H1 (cell line): Measurements from ENCODE around the gene NR2F1. TPM values are rescaled to one million over a fixed set of nuclear protein-coding genes. Genes with fewer than 3 reads are reported as not detected.
A peak's percentile ranks its signal among the peaks of the same experiment; 100 is the strongest.

ENCODE experiments used
- CTCF ChIA-PET: fragments of 300-600 bp; sonication (Branson Sonifier 250); formaldehyde crosslinking; loops from one replicate; lab custom pipeline; 2021; ENCODE audit not compliant: partially characterized antibody; lab: Charles Lee
- POLR2A ChIA-PET: fragments of 300-600 bp; sonication (Branson Sonifier 250); formaldehyde crosslinking; loops from one replicate; lab custom pipeline; 2021; ENCODE audit warnings: inconsistent platforms; ENCODE audit not compliant: partially characterized antibody; lab: Charles Lee
- DNase-seq, 2 experiments: peaks; one replicate each; pipeline versions ENCODE4 v3.0.0 to v3.0.0-alpha.2; 2010 to 2022; ENCODE audit warnings: low spot score in 2 of 2, low read depth in 1 of 2, mixed read lengths in 1 of 2
- FAIRE-seq: peaks from 2 replicates; lab custom pipeline; 2011; peaks lifted over from hg19 to GRCh38; lab: Jason Lieb, UNC
- H2AFZ ChIP-seq: 2 replicates; pipeline ENCODE4 v1.8.1; 2012; ENCODE audit warnings: low read length, inconsistent platforms
- H2AK5ac ChIP-seq: 2 replicates; pipeline ENCODE4 v1.6.1; 2013; ENCODE audit warnings: low read depth, low read length
- H2BK120ac ChIP-seq: replicated peaks from 2 replicates; pipeline ENCODE3; 2013; ENCODE audit warnings: low read depth, low read length, inconsistent platforms
- H2BK12ac ChIP-seq: 2 replicates; pipeline ENCODE4 v1.6.1; 2013; ENCODE audit warnings: low read depth, low read length
- H2BK15ac ChIP-seq: 2 replicates; pipeline ENCODE4 v1.6.1; 2013; ENCODE audit warnings: low read length
- H2BK20ac ChIP-seq: 2 replicates; pipeline ENCODE4 v1.6.1; 2013; ENCODE audit warnings: low read length
- H2BK5ac ChIP-seq: 2 replicates; pipeline ENCODE4 v1.6.1; 2013; ENCODE audit warnings: low read depth, low read length
- H3K14ac ChIP-seq: 2 replicates; pipeline ENCODE4 v1.6.1; 2013; ENCODE audit warnings: inconsistent platforms; ENCODE audit not compliant: insufficient read length
- H3K18ac ChIP-seq: 2 replicates; pipeline ENCODE4 v1.6.1; 2013; ENCODE audit warnings: low read length; ENCODE audit errors: extremely low read depth
- H3K23ac ChIP-seq: 2 replicates; pipeline ENCODE4 v1.6.1; 2013; ENCODE audit warnings: inconsistent platforms; ENCODE audit not compliant: insufficient read length
- H3K23me2 ChIP-seq: 2 replicates; pipeline ENCODE4 v1.6.1; 2013; ENCODE audit warnings: low read depth, low read length
- H3K27ac ChIP-seq: 2 replicates; pipeline ENCODE4 v1.6.1; 2011; ENCODE audit warnings: low read depth, low read length, inconsistent platforms
- H3K27me3 ChIP-seq, 4 experiments: replicated peaks in 1 of 4; 1 replicate in 1 of 4; 2 replicates in 3 of 4; pipeline versions ENCODE4 v1.6.1 to v1.8.1; 2011 to 2013; ENCODE audit warnings: low read length in 3 of 4, mild to moderate bottlenecking in 3 of 4, inconsistent platforms in 2 of 4, mixed read lengths in 2 of 4, moderate library complexity in 1 of 4; ENCODE audit not compliant: control insufficient read depth in 3 of 4, insufficient read depth in 3 of 4; ENCODE audit errors: extremely low read depth in 1 of 4
- H3K36me3 ChIP-seq, 4 experiments: 2 replicates each; pipeline versions ENCODE4 v1.6.1 to v1.8.1; 2011 to 2013; ENCODE audit warnings: mild to moderate bottlenecking in 4 of 4, low read length in 3 of 4, moderate library complexity in 2 of 4, control low read depth in 1 of 4, inconsistent platforms in 1 of 4; ENCODE audit not compliant: insufficient read depth in 4 of 4, control insufficient read depth in 2 of 4
- H3K4ac ChIP-seq: replicated peaks from 2 replicates; pipeline ENCODE3; 2013; ENCODE audit warnings: low read length, low read depth, mixed read lengths, inconsistent platforms; ENCODE audit not compliant: insufficient read length
- H3K4me1 ChIP-seq, 4 experiments: replicated peaks in 1 of 4; 1 replicate in 1 of 4; 2 replicates in 3 of 4; pipeline versions ENCODE4 v1.6.1 to v1.8.1; 2011 to 2013; ENCODE audit warnings: low read length in 3 of 4, inconsistent platforms in 2 of 4, mixed read lengths in 1 of 4; ENCODE audit not compliant: insufficient read depth in 4 of 4, control insufficient read depth in 3 of 4
- H3K4me2 ChIP-seq, 2 experiments: 2 replicates each; pipeline versions ENCODE4 v1.6.1 to v1.8.1; 2011 to 2013; ENCODE audit warnings: low read depth in 2 of 2, low read length in 2 of 2, control low read depth in 1 of 2, inconsistent platforms in 1 of 2, mild to moderate bottlenecking in 1 of 2; ENCODE audit not compliant: insufficient read depth in 1 of 2
- H3K4me3 ChIP-seq, 4 experiments: fragments of 200-600, 300-600 bp in 1 of 4; sonication (generic), shearing (Covaris generic), sonication (Bioruptor Twin) in 1 of 4; 2 replicates each; pipeline versions ENCODE4 v1.5.1 to v1.8.1; 2011 to 2016; ENCODE audit warnings: low read length in 4 of 4, low read depth in 3 of 4, control low read depth in 2 of 4, inconsistent platforms in 2 of 4, mild to moderate bottlenecking in 2 of 4, mixed read lengths in 1 of 4, moderate library complexity in 1 of 4; ENCODE audit not compliant: insufficient read depth in 2 of 4; ENCODE audit errors: extremely low read depth in 1 of 4
- H3K56ac ChIP-seq: replicated peaks from 2 replicates; pipeline ENCODE3; 2013; ENCODE audit warnings: low read depth, mild to moderate bottlenecking, mixed read lengths, low read length, inconsistent platforms; ENCODE audit not compliant: insufficient read length
- H3K79me1 ChIP-seq: 2 replicates; pipeline ENCODE4 v1.6.1; 2013; ENCODE audit warnings: low read depth, low read length, control low read depth
- H3K79me2 ChIP-seq, 2 experiments: 2 replicates each; pipeline versions ENCODE4 v1.6.1 to v1.8.1; 2012 to 2013; ENCODE audit warnings: low read length in 2 of 2, mild to moderate bottlenecking in 2 of 2, inconsistent platforms in 1 of 2; ENCODE audit not compliant: insufficient read depth in 2 of 2, control insufficient read depth in 1 of 2
- H3K9ac ChIP-seq, 4 experiments: replicated peaks in 1 of 4; 1 replicate in 1 of 4; 2 replicates in 3 of 4; pipeline versions ENCODE4 v1.6.1 to v1.8.1; 2011 to 2013; ENCODE audit warnings: low read depth in 3 of 4, low read length in 3 of 4, control low read depth in 2 of 4, mild to moderate bottlenecking in 2 of 4, moderate library complexity in 2 of 4, inconsistent platforms in 1 of 4; ENCODE audit errors: extremely low read depth in 1 of 4
- H3K9me3 ChIP-seq, 2 experiments: 2 replicates each; pipeline versions ENCODE4 v1.6.1 to v1.8.1; 2012 to 2013; ENCODE audit warnings: mild to moderate bottlenecking in 2 of 2, moderate library complexity in 2 of 2, control low read depth in 1 of 2, inconsistent platforms in 1 of 2, low read depth in 1 of 2, low read length in 1 of 2, mixed read lengths in 1 of 2; ENCODE audit not compliant: insufficient read depth in 2 of 2
- H4K20me1 ChIP-seq, 2 experiments: replicated peaks in 1 of 2; 2 replicates each; pipeline versions ENCODE3 to v1.8.1; 2011 to 2013; ENCODE audit warnings: inconsistent platforms in 2 of 2, low read length in 2 of 2, mild to moderate bottlenecking in 1 of 2; ENCODE audit not compliant: insufficient read depth in 2 of 2, control insufficient read depth in 1 of 2
- H4K5ac ChIP-seq: 2 replicates; pipeline ENCODE4 v1.6.1; 2013; ENCODE audit warnings: low read length, low read depth, mixed read lengths, inconsistent platforms; ENCODE audit not compliant: insufficient read length
- H4K8ac ChIP-seq: 2 replicates; pipeline ENCODE4 v1.8.0; 2013; ENCODE audit warnings: mild to moderate bottlenecking, moderate library complexity, low read length, inconsistent platforms; ENCODE audit not compliant: insufficient read depth; ENCODE audit errors: extremely low read depth
- H4K91ac ChIP-seq: replicated peaks from 2 replicates; pipeline ENCODE3; 2013; ENCODE audit warnings: low read length, mixed read lengths, inconsistent platforms; ENCODE audit not compliant: insufficient read length
- ASH2L ChIP-seq: fragments of 200-600, 300-600 bp; sonication (generic); IDR thresholded peaks from one replicate; pipeline ENCODE4 v1.7.1; 2017; ENCODE audit warnings: low read length
- CBX8 ChIP-seq: fragments of 300-800, 300-1000 bp; sonication (generic); IDR thresholded peaks from 2 replicates; pipeline ENCODE4 v1.7.1; 2016; ENCODE audit warnings: low read depth, low read length, borderline replicate concordance
- CEBPB ChIP-seq: IDR thresholded peaks from 2 replicates; pipeline ENCODE4 v1.6.1; 2012; ENCODE audit warnings: low read depth, low read length
- EZH2 ChIP-seq: fragments of 200-600 bp; sonication (generic); IDR thresholded peaks from 2 replicates; pipeline ENCODE4 v1.7.1; 2012; ENCODE audit warnings: low read depth, mild to moderate bottlenecking, moderate library complexity, low read length, inconsistent platforms; ENCODE audit not compliant: severe bottlenecking
- HDAC6 ChIP-seq: IDR thresholded peaks from one replicate; pipeline ENCODE4 v1.7.1; 2012; ENCODE audit warnings: low read depth, mild to moderate bottlenecking, inconsistent platforms, low read length, moderate library complexity
- PHF8 ChIP-seq: fragments of 200-600 bp; sonication (generic); conservative IDR thresholded peaks from 2 replicates; pipeline ENCODE4 v1.7.1; 2012; ENCODE audit warnings: low read depth, mild to moderate bottlenecking, inconsistent platforms, low read length, moderate library complexity
- RBBP5 ChIP-seq: IDR thresholded peaks from 2 replicates; pipeline ENCODE4 v1.7.1; 2012; ENCODE audit warnings: low read depth, mild to moderate bottlenecking, inconsistent platforms, low read length, moderate library complexity, borderline replicate concordance
- RNF2 ChIP-seq: fragments of 200-900, 300-1000 bp; sonication (generic); IDR thresholded peaks from 2 replicates; pipeline ENCODE4 v1.7.1; 2016; ENCODE audit warnings: borderline replicate concordance, low read depth, mild to moderate bottlenecking, antibody characterized with exemption, low read length; ENCODE audit not compliant: poor library complexity, severe bottlenecking; ENCODE audit errors: missing control alignments
- SP2 ChIP-seq: IDR thresholded peaks from 2 replicates; pipeline ENCODE4 v1.6.1; 2012; ENCODE audit warnings: mild to moderate bottlenecking, low read length, inconsistent platforms
- SUZ12 ChIP-seq: fragments of 200-600 bp; sonication (generic); IDR thresholded peaks from 2 replicates; pipeline ENCODE4 v1.6.1; 2012; ENCODE audit warnings: mild to moderate bottlenecking, inconsistent platforms, low read length, moderate library complexity, mixed read lengths
- WGBS, 2 experiments: shearing (Covaris generic) in 1 of 2; methylation state at CpG; one replicate each; pipeline versions ENCODE4 v1.1.6 to v1.1.7; 2013 to 2015; ENCODE audit warnings: low lambda C conversion rate in 2 of 2, mixed read lengths in 2 of 2, inconsistent platforms in 1 of 2, low coverage in 1 of 2, missing lambda C conversion rate in 1 of 2; ENCODE audit not compliant: insufficient replicate concordance in 2 of 2, insufficient coverage in 1 of 2, insufficient read length in 1 of 2; ENCODE audit errors: extremely low coverage in 1 of 2, missing lambda C conversion rate in 1 of 2; 5-methylcytosine and 5-hydroxymethylcytosine counted together
- polyA plus RNA-seq, 7 experiments: library from polyadenylated mRNA; depleted of rRNA in 3 of 7; stranded (reverse) in 5 of 7; unstranded in 2 of 7; fragments of >200 nt in 5 of 7; fragments of 200-250 nt in 2 of 7; gene quantifications; 1 replicate in 5 of 7; 2 replicates in 1 of 7; 4 replicates in 1 of 7; pipeline versions ENCODE4 v1.2.1 to v1.2.3, GENCODE V29; 2011 to 2013; ENCODE audit warnings: missing spikeins in 2 of 7, mixed read lengths in 2 of 7
- total RNA-seq: library from RNA; stranded (reverse); fragmentation: NEBNext Ultra II Directional; extraction: Animal tissue kit (Norgen Biotek cat#: 25700); gene quantifications from 2 replicates; pipeline ENCODE4 v1.2.1, GENCODE V29; 2021

Gene NR2F1
- total and polyA plus RNA-seq, 2 of the 8 experiments (the other 6 are each of a cell fraction or from before 2014, with no cell fraction given), result not detected

- FAIRE-seq, result no peak
- peaks cover 0 to 26% (median 19%) of the 10 kb centered on the region in 4 experiments; a peak in 6 of 7 replicates for H3K4me1 ChIP-seq
- peaks cover 77 to 98% (median 94%) of the 10 kb centered on the region in 4 experiments for H3K27me3 ChIP-seq
- TF ChIP-seq ASH2L (no peak), EZH2 (peak; percentile 90), RBBP5 (no peak), CEBPB (no peak), HDAC6 (no peak), PHF8 (no peak), SUZ12 (peak; percentile 98), SP2 (no peak), RNF2 (peak; percentile 89), CBX8 (peak; percentile 77)
Observed at GRCh38 chr5:93577854-93578812, 4.9 kb upstream of the NR2F1 start.

More at GRCh38 chr5:93577854-93578812, 4.9 kb upstream of the NR2F1 start:
- H2BK12ac ChIP-seq, result no peak overlapping the region
- H2BK5ac ChIP-seq, result no peak overlapping the region
- H3K56ac ChIP-seq, result no peak overlapping the region
- H3K4me2 ChIP-seq, result peak overlapping the region; percentile 61 to 79; a peak in 2 of 4 replicates
- POLR2A ChIA-PET, result interaction anchor here (0.6 to 1.2 kb wide), 2 partner anchors 25 to 650 kb away, joined by 3 to 4 read pairs; no protein-coding TSS in a partner anchor
- H4K5ac ChIP-seq, result no peak overlapping the region
- H3K27ac ChIP-seq, result no peak overlapping the region
- H3K14ac ChIP-seq, result no peak overlapping the region
- no peak overlapping the region for H4K8ac ChIP-seq
- H3K18ac ChIP-seq, result no peak overlapping the region
- no peaks in the 10 kb centered on the region for H3K9me3 ChIP-seq
- H2BK120ac ChIP-seq, result no peak overlapping the region
- H2BK15ac ChIP-seq, result no peak overlapping the region
- no peaks in the 10 kb centered on the region for H3K79me2 ChIP-seq
- H3K9ac ChIP-seq, result no peak overlapping the region
- no peak for DNase-seq
- peak overlapping the region in 1 of 4 experiments; percentile 61; a peak in 1 of 8 replicates for H3K4me3 ChIP-seq
- H3K23me2 ChIP-seq, result peaks cover 14% of the 10 kb centered on the region; the same call in 1 of the 2 replicates
- H3K23ac ChIP-seq, result no peak overlapping the region
- no peak overlapping the region for H2AK5ac ChIP-seq
- no peak overlapping the region for H3K4ac ChIP-seq
- H3K79me1 ChIP-seq, result no peaks in the 10 kb centered on the region
- no peak overlapping the region for H2AFZ ChIP-seq
- 12% methylated on average over 25 of the region's 25 CpGs; no CpG with 5 or more reads in 1 of the 2 experiments for WGBS, 2 experiments
- H2BK20ac ChIP-seq, result no peak overlapping the region
- CTCF ChIA-PET, result interaction anchor here (0.6 to 2.2 kb wide), 13 partner anchors 9 to 1373 kb away, joined by 3 to 17 read pairs (median 4); no protein-coding TSS in a partner anchor
- peaks cover 6 to 18% of the 10 kb centered on the region in 2 experiments for H4K20me1 ChIP-seq
- peaks cover 0 to 2% (median 0%) of the 10 kb centered on the region in 4 experiments; a peak in 1 of 8 replicates for H3K36me3 ChIP-seq
- H4K91ac ChIP-seq, result no peak overlapping the region
